Ishikawa (cell line): ENCODE measurements around the gene BACE1.

Source experiments
- CEBPB ChIP-seq: IDR thresholded peaks from 2 replicates; pipeline ENCODE4 v1.6.1; 2012
- CREB1 ChIP-seq: IDR thresholded peaks from 2 replicates; pipeline ENCODE4 v1.6.1; 2012; ENCODE audit warnings: low read depth
- EGR1 ChIP-seq: IDR thresholded peaks from 2 replicates; pipeline ENCODE4 v1.6.1; 2012
- EP300 ChIP-seq: IDR thresholded peaks from 2 replicates; pipeline ENCODE4 v1.6.1; 2012; ENCODE audit warnings: borderline replicate concordance
- FOXM1 ChIP-seq: IDR thresholded peaks from 2 replicates; pipeline ENCODE4 v1.6.1; 2012; ENCODE audit warnings: low read depth, borderline replicate concordance
- MAX ChIP-seq: IDR thresholded peaks from 2 replicates; pipeline ENCODE4 v1.6.1; 2012
- NFIC ChIP-seq: IDR thresholded peaks from 2 replicates; pipeline ENCODE4 v1.6.1; 2012
- RAD21 ChIP-seq: IDR thresholded peaks from 2 replicates; pipeline ENCODE4 v1.6.1; 2012; ENCODE audit warnings: low read depth
- REST ChIP-seq: IDR thresholded peaks from 2 replicates; pipeline ENCODE4 v1.6.1; 2012; ENCODE audit warnings: low read depth, mild to moderate bottlenecking
- TAF1 ChIP-seq: IDR thresholded peaks from 2 replicates; pipeline ENCODE4 v1.6.1; 2012; ENCODE audit warnings: low read depth, mild to moderate bottlenecking
- TCF12 ChIP-seq: IDR thresholded peaks from 2 replicates; pipeline ENCODE4 v1.6.1; 2012; ENCODE audit warnings: low read depth
- TEAD4 ChIP-seq: IDR thresholded peaks from 2 replicates; pipeline ENCODE4 v1.6.1; 2012
- USF1 ChIP-seq: IDR thresholded peaks from 2 replicates; pipeline ENCODE4 v1.6.1; 2012
- YY1 ChIP-seq: IDR thresholded peaks from 2 replicates; pipeline ENCODE4 v1.6.1; 2012; ENCODE audit warnings: low read depth
- ZBTB7A ChIP-seq: IDR thresholded peaks from 2 replicates; pipeline ENCODE4 v1.6.1; 2012; ENCODE audit warnings: low read depth

BACE1 gene

GRCh38 chr11:117327567-117328374, 11.7 kb upstream of the BACE1 start, which contains the start of gene CEP164:
Gene CEP164, plus strand, starts transcription at chr11:117327854. Its CDS starts 10,733 bp downstream, at chr11:117338587.
- TF ChIP-seq CREB1 (no peak; the same call in 1 of the 2 replicates), ZBTB7A (0 out of 2 replicates have a peak, but pooled peaks have one; percentile 31), NFIC (no peak), REST (no peak), MAX (peak; percentile 64; the same call in 1 of the 2 replicates), FOXM1 (no peak), YY1 (no peak), USF1 (no peak), EP300 (no peak)

- TF ChIP-seq FOXM1 = no peak
- TF ChIP-seq TCF12 = no peak
- no peak for TF ChIP-seq YY1
- TF ChIP-seq TAF1 = no peak
- no peak for TF ChIP-seq TEAD4
- TF ChIP-seq RAD21 = no peak
- TF ChIP-seq EP300 = no peak
- TF ChIP-seq CREB1 = no peak
- TF ChIP-seq MAX = no peak
- TF ChIP-seq CEBPB = no peak
- no peak for TF ChIP-seq NFIC
- no peak for TF ChIP-seq USF1
- TF ChIP-seq REST = no peak
- no peak for TF ChIP-seq EGR1
- no peak for TF ChIP-seq ZBTB7A
Measured at GRCh38 chr11:117319214-117319840, 3.3 kb upstream of the BACE1 start.

- no peak for TF ChIP-seq NFIC
- no peak for TF ChIP-seq ZBTB7A
- no peak for TF ChIP-seq EP300
- TF ChIP-seq TAF1 = no peak
- no peak for TF ChIP-seq REST
- TF ChIP-seq TEAD4 = no peak
- TF ChIP-seq CEBPB = no peak
- no peak for TF ChIP-seq USF1
- TF ChIP-seq MAX = no peak
- TF ChIP-seq RAD21 = no peak
- no peak for TF ChIP-seq EGR1
Measured at GRCh38 chr11:117318738-117319137, 2.7 kb upstream of the BACE1 start.
